SU-DHL-6 (cell line): ENCODE results near the gene ATAD1.

Experiments
- EZH2phosphoT487 ChIP-seq: fragments of 200-600 bp; sonication (generic), shearing (Covaris generic); conservative IDR thresholded peaks from 2 replicates; pipeline ENCODE4 v1.6.1; 2018; ENCODE audit warnings: mild to moderate bottlenecking, antibody characterized with exemption, low read length, moderate library complexity, mixed read lengths
- TF ChIP-seq, protein P1 (sequence below): fragments of 200-600 bp; sonication (generic); IDR thresholded peaks from one replicate; pipeline ENCODE4 v1.5.1; 2017; ENCODE audit warnings: antibody characterized with exemption, mild to moderate bottlenecking, low read length, moderate library complexity; ENCODE audit not compliant: insufficient read depth, poor library complexity, severe bottlenecking

DNA sequence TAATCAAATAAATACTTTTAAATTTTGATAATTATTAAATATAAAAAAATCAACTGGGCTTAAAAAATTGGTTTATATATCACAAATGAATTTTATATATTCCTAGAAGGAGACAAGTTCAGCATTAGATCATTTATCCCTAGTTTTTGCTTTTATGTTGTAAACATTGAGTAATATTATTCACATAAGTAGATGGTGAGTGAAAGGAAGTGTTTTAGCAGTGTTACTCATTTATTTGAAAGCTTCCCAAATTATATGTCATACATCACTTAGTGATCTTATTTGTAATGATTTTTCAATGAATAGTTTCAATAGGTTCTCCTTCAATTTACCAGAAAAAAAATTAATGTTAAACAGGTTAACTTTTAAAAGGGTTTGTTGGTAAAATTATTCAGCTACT is 29.5 kb upstream of the ATAD1 start:
- TF ChIP-seq, protein P1, sequence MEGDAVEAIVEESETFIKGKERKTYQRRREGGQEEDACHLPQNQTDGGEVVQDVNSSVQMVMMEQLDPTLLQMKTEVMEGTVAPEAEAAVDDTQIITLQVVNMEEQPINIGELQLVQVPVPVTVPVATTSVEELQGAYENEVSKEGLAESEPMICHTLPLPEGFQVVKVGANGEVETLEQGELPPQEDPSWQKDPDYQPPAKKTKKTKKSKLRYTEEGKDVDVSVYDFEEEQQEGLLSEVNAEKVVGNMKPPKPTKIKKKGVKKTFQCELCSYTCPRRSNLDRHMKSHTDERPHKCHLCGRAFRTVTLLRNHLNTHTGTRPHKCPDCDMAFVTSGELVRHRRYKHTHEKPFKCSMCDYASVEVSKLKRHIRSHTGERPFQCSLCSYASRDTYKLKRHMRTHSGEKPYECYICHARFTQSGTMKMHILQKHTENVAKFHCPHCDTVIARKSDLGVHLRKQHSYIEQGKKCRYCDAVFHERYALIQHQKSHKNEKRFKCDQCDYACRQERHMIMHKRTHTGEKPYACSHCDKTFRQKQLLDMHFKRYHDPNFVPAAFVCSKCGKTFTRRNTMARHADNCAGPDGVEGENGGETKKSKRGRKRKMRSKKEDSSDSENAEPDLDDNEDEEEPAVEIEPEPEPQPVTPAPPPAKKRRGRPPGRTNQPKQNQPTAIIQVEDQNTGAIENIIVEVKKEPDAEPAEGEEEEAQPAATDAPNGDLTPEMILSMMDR, result no peak
- TF ChIP-seq EZH2phosphoT487, result no peak
